NCI-H524 (cell line): ENCODE data around the gene CLP1.

ENCODE experiments used
- DNase-seq, 2 experiments: peaks; one replicate each; lab custom pipeline; 2025; lab: John Stamatoyannopoulos, UW

The CLP1 gene

DNA sequence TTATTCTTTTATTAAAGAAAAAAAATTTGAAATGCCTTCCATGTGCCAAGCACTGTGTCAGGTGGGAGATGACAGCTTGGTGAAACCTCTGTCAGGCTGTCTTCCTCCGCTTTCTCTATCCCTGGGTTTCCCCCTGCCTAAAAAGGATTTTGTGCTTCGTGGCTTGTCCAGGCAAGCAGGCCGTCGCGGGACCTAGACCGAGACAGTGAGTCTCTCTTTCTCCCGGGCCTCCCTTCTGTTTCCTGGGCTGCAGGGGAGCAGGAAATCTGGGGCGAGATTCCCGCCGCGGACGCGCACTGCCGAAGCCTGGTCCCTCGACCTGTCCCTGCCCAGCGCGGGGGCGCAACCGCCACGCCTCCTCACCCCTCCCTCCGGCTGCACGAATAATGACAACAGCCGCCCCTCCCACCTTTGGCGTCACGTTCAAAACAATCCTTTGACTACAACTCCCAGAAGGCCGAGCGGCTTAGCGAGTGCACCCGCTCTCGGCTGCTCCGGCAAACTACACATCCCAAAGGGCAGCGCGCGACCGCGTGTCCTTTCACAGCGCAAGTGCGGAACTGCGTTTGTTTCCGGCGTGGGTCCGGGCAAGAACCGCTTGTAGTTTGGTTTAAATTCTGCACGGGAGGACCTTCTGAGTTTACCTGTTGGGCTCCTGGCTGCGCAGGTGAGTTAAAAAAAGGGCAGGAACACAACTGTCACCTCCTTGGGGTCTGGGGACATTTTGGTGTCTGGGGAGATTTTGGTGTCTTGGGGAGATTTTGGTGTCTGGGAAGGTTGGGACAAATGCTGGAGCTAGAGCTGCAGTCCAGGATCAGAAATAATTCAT is at the start of gene CLP1:
TSS of gene CLP1 (plus strand) at position 569 of the 829 bp plus-strand sequence. CDS start 1,715 bp downstream, outside the sequence.
- peak; percentile 97 to 98 for DNase-seq

DNA sequence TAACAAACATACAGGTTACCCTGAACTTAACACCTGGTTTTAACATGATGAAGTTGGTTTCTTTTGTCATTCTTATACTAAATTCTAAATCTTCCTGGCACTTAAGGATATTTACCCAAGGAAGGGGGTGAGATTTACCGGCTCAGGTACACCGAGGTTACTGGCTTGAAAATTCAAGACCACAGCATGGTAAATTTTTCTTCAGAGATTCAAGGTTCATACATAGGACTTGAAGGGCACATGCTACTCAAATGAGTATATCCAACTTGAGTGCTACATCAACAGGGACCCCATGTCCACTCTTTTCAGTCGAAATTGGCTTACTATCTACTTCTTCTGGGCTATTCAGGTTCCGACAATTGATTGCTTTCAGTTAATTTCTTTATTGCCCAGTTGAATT is 47.4 kb upstream of the CLP1 start:
- DNase-seq: no peak

DNA sequence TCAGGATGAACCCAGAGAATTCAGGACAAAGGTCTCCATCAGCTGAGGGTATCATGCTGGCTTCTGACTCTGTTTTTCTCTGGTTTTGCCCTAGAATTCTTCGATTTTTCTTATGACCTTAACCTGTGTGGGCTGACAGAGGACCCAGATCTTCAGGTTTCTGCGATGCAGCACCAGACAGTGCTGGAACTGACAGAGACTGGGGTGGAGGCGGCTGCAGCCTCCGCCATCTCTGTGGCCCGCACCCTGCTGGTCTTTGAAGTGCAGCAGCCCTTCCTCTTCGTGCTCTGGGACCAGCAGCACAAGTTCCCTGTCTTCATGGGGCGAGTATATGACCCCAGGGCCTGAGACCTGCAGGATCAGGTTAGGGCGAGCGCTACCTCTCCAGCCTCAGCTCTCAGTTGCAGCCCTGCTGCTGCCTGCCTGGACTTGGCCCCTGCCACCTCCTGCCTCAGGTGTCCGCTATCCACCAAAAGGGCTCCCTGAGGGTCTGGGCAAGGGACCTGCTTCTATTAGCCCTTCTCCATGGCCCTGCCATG is 43.3 kb upstream of the CLP1 start:
- DNase-seq: no peak

DNA sequence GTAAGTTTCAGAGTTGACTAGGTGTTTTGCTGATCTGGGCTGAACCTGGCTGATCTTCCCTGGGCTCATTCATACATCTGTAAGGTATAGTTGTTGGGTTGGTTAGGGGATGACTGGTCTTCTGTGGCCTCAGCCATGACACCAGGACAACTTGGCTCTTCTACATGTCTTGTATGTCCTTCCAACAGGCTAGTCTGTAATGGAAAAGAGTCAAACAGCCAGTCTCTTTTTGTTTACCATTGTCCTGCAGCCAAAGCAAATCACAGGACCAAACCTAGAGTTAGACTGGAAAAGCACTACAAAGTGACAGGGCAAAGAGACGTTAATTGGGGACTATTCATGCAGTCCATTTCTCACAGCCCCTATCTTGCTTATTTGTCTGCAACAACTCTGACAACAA is 42.3 kb upstream of the CLP1 start:
- no peak for DNase-seq

DNA sequence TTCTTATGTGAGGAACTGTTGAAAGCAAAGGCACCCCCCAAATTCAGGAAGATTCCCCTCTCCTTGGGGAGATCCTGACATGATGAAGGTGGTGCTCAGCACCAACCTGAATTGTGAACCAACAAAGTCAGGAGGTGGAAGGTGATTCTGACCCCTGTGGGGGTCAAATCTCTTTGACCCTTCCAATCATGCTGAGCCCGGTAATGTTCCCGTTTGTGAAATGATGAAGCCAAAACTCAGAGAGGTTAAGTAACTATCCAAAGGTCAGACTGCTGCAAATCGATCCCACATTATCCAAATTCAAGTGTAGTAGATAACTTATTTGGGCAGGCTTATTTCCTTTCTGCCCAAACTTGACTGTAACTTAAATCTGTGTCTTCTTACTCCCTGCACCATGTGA is 41.0 kb upstream of the CLP1 start:
- no peak for DNase-seq

DNA sequence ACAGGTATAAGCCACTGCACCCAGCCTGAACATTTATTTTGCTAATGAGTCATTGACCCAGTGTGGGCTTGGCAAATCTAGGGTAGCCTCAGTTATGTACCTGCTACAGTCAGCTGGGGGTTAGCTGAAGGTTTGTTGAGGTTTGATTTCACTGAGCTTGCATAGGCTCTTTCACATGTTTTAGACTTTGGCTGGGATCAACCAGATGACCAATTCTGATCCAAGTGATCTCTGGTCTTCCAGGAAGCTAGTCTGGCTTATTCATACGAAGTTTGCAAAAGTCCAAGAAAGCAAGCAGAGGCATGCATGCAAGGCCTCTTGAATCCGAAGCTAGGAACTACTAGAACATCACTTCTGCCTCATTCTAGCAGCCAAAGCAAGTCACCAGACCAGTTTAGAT is 39.1 kb upstream of the CLP1 start:
- DNase-seq: no peak

DNA sequence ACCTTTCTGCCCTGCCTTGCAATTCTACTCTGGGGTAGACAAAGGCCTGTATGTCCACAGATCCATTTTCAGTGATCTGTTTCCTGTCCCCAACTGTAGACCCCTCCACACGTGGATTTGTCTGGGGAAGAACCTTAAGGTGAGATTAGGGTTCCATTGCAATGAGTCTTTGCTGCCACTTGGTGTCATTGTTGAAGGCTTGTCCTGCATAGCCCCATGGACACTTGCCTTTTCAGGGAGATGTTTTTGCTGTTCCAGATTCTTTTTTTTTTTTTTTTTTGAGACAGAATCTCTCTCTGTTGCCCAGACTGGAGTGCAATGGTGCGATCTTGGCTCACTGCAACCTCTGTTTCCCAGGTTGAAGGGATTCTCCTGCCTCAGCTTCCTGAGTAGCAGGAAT is 38.2 kb upstream of the CLP1 start:
- DNase-seq: no peak

DNA sequence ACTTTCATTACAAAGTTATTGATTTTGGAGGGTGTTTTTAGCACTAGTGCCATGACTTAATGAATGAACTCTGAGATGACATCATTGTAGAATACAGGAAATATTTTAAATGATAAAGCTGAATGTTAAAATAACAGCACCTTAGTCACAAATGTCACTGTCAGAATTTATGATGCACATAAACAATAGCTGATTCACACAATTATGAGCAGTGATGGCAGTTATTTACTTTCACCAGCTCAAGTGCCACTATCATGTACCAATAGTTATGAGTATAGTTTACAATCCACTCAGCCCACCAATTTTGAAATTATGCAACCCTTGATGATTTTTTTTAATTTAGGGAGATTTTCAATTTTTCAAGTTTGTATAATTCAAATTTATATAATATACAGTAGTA is 37.1 kb upstream of the CLP1 start:
- no peak for DNase-seq

DNA sequence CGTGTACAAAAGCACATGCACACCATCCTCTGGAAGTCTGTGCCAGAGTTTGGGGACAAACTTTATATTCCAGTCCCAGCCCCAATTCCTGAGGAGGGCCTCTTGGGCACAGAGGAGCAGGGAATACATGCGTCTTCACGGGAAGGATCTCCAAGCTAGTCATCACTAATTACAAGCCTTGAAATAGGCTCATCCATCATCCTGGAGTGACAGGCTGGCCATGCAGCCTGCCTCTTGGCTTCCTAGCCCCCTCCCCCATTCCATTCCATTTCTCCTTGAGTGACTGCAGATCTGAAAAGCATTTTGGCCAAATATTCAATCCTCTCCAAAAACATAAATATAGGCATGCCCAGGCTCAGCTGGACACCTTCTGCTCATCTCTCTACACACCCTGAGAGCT is 35.3 kb upstream of the CLP1 start:
- DNase-seq: no peak

DNA sequence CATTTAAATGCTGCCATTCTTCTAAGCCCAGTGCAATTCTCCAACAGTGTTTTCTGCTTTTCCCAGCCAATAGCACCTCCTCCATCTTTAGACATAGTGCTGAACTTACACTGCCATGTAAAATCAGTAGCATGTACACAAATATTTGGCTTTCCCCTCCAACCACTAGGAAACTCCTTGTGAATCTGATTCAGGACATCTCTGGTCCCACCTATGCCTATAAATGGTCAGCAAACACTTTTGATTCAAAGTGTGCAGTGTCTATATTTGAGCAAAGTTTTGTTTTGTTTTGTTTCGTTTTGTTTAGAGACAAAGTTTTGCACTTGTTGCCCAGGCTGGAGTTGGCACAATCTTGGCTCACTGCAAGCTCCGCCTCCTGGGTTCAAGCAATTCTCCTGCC is 32.7 kb upstream of the CLP1 start:
- no peak for DNase-seq

DNA sequence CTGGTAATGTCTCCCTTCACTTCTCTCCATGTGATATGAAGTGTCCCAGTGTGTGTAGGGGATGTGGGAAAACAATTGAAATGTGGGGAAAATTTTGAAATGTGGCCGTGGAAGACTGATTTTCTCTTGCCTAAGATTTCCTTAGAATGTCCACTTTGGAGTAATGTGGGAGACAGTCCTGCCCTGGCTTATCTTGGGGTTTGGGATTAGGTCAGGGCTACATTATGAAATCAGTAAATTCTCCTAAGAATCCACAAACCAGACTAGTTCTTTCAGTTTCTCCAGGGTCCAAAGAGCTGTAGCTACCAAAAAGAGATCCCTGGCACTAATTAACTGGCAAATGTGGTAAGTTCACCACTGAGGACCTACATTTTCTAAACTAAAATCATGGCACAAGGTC is 30.7 kb upstream of the CLP1 start:
- no peak for DNase-seq

DNA sequence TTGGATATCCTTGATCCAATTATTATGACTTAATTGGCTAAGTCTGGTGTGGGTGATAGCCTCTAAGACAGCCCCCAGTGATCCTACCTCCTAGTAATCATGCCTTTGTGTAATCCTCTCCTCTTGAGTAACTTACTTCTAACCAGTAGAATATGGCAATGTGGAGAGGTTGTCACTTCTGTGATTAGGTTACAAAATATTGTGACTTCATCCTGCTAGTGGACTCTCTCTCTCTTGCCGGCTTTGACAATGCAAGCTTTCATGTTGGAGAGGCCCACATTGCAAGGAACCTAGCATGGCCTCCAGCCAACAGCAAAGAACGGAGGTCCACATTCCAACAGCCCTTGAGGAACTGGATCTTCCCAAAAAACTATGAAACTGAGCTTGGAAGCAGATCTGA is 27.4 kb upstream of the CLP1 start:
- no peak for DNase-seq

DNA sequence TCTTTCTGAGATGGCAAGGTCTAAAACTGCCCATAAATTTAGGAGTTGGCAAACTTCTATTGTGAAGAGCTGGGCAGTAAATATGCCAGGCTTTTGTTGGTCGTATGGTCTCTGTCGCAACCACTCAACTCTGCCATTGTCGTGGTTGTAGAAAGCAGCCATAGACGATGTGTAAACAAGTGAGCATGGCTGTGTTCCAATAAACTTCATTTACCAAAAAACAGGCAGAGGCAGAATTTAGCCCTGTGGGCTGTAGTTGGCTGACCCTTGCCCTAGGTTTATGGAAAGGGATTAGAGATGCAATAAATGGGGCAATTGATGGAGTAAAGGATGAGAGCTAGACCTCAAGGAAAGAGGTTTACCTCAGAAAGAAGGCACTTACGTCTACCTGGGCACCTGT is 25.4 kb upstream of the CLP1 start:
- DNase-seq: no peak

DNA sequence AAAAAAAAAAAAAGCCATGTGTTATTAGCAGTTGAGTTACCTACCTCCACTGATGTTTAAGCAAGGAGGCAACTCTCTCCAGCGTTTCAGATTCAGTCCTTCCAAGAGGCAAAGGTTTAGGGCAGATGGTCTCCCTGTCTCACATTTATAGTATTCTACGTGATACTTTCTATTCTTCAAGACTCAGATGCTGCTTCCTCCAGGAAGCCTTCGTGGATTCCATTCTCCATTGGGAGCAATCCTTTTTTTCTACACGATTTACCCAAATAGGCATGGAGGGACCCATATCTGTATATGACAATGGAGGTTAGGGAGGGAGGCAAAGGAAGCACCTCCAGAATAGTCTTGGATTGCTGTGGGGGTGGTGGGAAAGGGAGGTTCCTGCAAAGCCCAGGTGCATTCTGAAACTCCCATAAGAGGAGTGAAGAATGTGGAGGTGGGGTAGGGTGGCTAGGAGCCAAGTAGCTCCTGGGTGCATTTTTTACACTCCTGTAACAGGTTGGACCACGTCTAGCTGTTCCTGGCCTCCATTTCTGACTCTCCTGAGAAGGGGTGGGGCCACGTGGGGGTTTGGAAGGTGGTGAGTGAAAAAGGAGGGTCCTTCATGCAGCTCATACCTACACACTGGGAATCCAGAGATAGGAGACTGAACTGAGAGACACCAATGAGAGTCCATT is 24.0 kb upstream of the CLP1 start:
- DNase-seq: no peak

DNA sequence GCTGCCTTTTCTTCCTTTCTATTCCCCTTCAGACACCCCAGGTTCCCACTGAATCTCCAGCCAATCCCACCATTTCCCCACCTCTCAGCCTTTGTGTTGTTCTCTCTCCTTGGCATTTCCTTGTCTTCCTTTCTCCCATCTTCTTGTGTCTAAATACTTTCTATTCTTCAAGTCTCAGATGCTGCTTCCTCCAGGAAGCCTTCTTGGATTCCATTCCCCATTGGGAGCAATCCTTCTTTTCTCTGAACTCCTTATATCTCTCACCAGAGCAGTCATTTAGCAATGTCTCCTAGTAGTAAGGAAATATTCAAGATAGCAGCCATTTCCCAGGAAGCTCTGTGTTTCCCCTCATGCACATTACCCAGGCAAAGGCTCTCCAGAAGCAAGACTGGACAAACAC is 23.3 kb upstream of the CLP1 start:
- DNase-seq: no peak

DNA sequence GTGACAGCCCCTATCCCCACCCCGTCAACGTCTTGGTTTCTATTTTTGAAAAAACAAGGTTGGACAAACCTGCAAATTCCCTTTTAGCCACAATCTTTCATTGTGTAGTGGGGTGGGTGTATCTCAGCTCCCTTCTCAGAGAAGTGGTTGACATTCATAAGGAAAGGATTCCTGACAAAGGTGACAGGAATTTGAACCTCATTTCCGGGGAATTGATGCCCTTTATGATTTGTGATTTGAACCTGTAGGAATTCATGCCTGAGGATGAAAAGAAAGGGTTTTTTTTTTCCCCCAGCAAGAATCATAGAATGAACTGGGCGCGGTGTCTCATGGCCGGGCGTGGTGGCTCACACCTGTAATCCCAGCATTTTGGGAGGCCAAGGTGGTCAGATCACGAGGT is 22.3 kb upstream of the CLP1 start:
- no peak for DNase-seq

DNA sequence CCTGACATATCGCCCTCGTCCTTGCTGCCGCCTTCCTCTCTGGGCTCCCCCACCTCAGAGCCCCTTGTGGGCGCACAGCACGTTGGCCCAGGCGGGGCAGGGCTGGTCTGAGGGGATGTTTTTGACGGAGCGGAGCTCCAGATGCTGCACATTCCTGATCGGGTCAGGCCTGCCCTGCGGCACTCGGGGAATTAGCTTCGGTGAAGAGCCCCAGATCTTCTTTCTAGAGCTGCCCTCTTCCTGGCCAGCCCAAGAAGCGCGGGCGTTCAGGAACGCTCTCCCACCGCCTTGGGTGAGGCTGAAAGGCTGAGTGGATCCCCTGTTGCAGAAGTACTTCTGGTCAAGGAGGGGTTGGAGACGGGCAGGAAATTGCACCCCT is 19.9 kb upstream of the CLP1 start:
- peak in 1 of 2 experiments; percentile 59 for DNase-seq

DNA sequence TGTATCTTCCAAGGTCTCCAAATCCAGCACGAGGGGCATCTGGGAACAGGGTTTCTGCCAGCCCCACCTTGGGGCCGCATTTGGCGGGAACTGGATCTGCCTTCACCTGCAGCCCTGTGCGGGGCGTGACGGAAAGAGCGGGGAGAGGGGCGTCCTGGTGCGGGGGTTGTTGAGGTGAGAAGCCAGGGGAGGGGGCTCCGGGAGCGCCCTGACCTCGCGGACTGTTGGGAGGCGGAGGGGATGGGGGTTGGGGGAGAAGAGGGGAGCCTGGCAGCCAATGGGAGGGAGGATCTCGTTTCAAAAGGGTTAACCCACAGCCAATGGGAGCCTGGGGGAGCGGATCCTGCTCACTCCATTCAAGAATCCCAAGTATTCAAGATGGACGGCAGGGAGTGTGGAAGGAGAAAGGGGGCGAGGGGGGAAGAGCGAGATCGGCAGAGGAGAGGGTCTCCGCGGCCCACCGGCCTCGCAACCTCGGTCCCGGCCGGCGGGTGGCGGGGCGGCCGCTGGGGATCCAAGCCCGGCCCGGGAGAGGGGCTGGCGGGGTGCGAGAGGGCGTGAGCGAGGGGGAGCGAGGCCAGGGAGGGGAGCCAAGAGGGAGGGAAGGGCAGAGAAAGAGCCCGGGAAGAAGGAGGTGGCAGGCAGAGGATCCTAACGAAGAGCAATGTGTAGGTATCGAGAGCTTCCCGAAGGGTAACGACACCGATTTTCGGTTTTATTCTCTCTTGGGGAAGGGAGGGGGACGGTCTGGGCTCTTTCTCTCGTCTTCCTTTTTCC is 19.4 kb upstream of the CLP1 start:
- peak; percentile 77 to 89 for DNase-seq

DNA sequence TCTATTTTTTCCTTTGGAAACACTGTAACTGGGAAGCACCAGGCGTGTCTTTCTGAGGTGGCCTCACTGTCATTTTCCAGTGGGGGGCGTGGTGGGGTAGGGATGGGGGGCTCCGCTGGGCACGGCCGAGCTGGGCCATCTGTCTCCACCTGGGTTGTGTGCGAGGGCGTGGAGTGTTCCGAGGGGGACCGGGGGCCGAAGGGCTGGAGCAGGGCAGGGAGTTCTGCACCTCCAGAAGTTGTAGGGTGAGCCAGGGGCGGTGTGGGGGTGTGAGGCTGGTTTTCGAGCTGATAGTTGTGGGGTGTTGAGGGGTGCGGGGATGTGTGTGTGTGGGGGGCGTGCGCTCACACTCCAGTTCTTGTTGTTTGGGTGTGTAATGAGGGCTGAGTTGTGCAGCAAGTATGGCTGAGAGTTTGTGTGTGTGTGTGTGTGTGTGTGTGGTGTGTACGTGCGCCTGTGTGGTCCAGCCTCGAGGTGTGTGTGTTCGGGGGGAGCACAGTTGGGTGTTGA is 18.7 kb upstream of the CLP1 start:
- DNase-seq: peak in 1 of 2 experiments; percentile 40

DNA sequence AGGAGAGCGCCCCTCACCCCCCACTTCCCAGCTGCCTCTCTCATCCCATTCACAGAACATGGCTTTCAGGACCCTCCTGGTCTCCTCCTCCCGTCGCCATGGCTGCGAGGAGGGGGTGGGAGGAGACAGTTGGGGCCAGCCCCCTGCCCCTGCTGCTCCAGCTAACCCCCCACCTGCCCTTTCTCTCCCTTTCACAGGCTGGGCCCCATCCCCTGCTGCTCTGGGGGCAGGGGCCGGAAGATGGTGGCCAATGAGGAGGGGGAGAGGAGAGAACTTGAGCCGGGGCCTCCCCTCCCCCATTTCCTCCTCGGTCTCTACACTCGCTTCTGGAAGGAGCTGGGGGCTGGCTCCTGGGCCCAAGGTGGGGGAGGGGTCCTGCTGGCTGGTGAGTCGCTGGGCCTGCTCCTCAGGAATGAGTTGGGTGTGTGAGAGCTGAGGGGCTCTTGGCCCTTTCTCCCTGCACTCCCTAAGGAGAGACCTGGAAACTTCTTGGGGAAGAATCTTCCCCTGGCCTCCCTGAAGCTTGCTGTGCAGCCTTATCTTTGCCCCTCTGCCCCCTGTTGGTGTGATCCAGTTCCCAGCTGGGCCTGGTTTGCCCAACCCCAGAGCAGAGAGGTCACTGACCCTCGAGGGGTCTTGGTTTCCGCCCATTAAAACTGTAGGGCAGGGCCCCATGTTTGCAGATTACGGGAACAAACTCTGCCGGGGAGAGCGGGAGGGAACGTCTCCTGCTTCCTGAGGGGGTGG is 18.1 kb upstream of the CLP1 start:
- peak in 1 of 2 experiments; percentile 16 for DNase-seq

DNA sequence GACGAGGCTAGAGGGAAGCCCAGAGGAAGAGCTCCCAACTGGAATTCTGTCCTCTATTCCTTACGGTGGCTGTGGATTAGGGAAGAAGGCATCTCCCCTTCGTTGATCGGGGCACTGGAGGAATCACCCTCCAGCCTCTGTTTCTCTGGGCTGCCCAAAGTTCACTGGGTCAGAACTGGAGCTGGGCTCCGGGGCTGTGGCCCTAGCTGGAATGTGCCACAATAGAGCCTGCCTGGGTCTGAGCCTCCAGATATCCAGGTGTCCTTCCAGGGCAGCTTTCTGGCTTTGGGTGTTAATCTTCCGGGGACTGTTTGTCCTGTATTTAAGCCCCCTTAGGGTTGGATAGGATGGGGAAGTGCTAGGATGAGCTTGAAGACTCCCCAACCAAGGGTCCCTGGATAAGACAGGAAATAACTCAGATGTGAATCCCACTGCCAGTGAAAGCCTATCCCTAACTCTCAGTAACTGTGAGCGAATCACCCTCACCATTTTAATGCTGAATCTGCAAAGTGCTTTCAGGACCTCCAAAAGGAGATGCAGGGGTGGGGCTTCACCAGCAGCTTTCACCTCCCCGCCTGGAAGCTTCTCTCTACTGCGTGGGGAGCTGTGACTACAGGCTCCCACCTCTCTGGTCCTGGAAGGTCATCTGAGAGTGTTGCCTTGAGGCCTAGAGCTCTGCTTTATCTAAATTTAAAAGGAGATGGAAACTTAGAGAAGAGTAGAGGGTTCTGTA is 17.3 kb upstream of the CLP1 start:
- DNase-seq: no peak
